HG02885 (cell line): ENCODE data around the gene RNF114.
A peak's percentile ranks its signal among the peaks of the same experiment; 100 is the strongest.
"Not testable (repeated sequence)": the region's sequence is repeated elsewhere in the genome, so short reads cannot be mapped to it uniquely, and the experiment has no call there.

Source experiments
- ATAC-seq: cut with Tn5 transposase; IDR thresholded peaks from one replicate; pipeline ENCODE4 v1.9.1; 2021; ENCODE audit warnings: mild to moderate bottlenecking; ENCODE audit not compliant: unreplicated experiment, poor library complexity

The RNF114 gene, protein sequence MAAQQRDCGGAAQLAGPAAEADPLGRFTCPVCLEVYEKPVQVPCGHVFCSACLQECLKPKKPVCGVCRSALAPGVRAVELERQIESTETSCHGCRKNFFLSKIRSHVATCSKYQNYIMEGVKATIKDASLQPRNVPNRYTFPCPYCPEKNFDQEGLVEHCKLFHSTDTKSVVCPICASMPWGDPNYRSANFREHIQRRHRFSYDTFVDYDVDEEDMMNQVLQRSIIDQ

DNA sequence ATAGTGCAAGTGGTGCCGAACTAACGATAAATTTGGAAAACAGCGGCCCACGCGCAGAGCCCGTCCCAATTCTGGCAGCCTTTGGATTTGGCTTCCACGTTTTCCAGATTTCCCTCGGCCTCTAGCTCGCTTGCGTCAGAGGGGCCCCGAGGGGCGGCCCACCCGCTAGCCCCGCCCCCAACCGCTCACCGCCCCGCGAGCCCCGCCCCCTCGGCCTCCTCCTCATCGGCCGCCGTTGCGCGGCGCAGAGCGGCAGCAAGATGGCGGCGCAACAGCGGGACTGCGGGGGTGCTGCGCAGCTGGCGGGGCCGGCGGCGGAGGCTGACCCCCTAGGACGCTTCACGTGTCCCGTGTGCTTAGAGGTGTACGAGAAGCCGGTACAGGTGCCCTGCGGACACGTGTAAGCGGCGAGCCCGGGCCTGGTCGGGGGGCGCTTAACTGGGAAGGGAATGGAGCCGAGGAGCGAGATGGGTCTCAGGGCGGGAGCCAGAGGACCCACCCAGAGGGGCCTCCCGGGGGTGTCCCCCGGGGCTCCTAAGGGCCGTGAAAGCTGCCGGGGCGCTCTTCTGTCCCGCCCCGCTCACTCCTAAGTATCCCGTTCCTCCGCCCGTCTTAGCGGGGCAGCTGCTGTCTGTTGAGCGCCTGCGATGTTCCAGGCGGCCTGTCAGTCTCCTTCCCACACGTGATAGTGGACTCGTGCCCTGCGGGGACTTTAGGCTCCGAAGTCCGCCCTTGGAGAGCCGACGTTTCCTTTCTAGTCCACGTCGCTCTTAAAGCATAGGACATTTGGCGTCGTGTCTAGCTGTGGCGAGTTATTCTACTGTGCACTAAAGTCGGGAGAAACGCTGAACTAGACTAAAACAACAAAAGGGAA is at the start of gene RNF114:
Gene RNF114, plus strand, starts transcription at position 245 of the 874 bp plus-strand sequence. Its CDS starts 16 bp downstream, at position 261.
- peak; percentile 77 for ATAC-seq

DNA sequence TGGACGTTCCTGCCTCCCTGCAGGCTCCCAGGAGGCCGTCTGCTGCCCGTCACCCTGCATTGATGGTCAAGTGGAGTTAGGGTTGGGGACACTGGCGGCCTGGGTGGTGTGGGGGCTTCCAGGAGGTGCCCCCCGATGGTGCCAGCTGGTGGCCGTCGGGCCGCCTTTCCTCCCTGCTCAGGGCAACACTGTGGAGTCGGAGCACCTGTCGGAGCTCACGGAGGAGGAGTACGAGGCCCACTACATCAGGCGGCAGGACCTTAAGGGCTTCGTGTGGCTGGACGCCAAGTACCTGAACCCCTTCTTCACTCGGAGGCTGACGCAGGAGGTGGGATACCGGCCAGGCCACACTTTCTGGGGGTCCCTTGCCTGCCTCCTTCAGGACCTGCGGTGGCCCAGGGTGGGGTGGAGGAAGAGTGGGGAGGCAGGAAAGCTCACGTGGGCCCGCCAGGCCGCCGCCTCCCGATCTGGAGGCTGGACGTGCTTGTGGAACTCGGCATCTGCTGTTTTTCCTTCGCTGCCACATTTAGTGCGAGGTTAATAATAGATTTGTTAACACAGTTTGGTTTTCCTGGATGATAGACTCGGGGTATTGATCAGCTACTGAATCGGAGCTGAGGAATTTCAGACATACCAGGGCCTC is 49.5 kb upstream of the RNF114 start:
- ATAC-seq, result no peak

DNA sequence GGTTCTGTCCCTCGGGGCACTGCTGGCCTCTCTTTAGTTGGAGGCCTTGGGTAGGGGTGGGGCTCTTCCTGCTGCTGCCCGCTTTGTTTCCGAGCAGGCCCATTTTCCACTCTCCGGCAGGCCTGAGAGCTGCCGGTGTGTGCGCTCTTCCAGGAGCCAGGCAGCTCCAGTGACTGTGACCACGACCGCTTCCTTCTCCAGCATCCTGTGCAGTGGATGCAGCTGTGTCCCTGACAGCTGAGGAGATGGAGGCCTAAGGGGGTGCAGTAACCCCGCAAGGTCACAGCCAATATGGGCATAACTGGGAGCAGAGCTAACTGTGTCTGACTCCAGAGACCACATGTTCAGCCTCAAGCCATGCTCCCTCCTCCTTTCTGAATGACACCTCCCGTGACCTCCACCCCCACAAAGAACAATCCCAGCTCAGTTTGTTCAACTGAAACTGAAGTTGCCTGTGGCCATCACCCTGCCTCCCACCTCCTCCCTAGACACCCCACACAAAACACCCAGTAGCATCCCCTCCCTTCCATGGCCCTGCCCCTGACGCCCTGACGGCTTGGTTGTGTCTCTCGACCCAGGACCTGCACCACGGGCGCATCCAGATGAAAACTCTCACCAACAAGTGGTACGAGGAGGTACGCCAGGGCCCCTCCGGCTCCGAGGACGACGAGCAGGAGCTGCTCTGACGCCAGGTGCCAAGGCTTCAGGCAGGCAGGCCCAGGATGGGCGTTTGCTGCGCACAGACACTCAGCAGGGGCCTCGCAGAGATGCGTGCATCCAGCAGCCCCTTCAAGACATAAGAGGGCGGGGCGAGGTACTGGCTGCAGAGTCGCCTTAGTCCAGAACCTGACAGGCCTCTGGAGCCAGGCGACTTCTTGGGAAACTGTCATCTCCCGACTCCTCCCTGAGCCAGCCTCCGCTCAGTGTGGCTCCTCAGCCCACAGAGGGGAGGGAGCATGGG is 48.7 kb upstream of the RNF114 start:
- ATAC-seq, result no peak

DNA sequence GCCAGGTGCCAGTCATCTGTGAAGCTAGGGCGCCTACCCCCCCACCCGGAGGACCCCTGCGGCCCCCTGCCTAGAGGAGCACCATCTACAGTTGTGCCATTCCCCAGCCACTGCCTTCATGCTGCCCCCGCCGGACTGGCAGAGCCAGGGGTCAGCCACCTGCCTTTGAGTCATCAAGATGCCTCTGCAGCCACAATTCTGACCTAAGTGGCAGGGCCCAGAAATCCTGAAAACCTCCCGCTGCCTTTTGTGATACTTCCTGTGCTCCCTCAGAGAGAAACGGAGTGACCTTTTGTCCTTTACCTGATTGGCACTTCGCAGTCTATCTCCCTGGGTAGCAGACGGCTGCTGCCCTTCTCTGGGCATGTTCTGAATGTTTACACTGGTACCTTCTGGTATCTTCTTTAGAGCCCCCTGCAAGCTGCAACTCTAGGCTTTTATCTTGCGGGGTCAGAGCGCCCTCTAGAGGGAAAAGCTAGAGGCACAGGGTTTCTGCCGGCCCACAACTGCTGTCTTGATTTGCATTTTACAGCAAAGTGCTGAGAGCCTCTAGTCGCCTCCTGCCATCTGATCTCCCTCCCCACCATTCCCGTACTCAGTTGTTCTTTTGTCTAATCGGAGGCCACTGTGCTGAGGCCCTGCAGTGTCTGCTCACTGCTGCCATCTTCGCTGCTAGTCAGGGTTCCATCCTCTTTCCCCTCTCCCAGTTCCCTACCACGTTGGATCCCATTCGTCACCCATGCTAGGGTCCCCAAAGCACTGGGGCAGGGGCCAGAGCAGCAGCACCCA is 47.8 kb upstream of the RNF114 start:
- no peak for ATAC-seq

DNA sequence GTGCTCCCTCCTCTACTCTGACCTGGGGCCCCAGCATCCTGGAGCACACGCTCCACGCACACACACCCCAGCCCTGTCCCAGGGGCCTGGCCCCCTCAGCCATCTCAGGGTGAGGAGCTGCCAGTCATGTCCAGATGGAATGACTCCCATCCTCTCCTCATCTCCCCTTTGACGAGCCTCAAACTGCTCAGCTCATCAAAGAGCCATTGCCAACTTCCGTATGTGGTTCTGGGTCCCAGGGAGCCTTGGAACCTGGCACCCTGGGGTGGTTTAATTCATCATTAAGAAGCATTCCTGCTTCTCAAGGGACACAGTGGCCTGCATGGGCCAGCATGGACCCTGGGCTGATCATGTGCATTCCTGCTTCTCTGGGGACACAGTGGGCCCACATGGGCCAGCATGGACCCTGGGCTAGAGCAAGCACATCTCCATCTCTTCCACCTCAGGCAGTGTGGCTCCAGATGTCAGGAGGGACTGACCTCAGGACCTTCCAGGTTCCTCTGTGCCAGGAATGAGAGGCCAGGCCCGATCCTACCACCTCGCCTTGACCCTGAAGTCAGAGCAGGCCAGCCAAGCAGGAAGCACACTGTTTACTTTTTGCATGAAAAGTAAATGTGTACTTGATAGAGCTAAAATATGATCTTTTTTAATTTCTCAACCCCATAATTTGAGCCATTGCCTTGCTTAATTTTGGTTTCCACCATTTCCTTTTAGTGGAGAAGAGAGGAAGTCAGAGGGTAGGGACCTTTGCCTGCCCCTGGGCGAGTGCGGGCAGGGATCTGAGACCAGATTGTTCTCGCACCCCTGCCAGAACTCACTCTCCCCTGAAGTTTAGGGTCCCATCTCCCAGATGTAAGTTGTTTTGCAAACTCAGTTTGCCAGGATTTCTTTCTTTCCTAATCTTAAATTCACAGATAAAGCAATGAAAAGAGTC is 46.9 kb upstream of the RNF114 start:
- ATAC-seq, result no peak

DNA sequence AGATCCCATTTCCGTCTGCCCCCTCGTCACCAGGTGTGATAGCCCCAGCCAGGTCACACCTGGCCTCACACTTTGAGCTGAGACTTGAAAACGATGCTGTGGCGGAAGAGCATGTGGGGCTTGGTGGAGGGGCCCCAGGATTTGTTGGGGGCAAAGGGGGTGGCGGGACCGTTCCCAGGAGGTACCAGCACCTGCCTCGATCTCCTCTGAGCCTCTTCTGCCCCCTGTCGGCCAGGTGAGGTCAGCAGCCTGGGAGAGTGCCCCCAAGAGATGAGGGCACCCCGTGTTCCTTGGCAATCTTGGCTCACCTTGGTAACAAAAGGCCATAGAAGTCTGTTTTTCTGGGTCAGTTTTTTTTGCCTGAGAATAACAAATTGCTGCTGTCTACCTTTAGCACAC is 46.3 kb upstream of the RNF114 start:
- no peak for ATAC-seq

DNA sequence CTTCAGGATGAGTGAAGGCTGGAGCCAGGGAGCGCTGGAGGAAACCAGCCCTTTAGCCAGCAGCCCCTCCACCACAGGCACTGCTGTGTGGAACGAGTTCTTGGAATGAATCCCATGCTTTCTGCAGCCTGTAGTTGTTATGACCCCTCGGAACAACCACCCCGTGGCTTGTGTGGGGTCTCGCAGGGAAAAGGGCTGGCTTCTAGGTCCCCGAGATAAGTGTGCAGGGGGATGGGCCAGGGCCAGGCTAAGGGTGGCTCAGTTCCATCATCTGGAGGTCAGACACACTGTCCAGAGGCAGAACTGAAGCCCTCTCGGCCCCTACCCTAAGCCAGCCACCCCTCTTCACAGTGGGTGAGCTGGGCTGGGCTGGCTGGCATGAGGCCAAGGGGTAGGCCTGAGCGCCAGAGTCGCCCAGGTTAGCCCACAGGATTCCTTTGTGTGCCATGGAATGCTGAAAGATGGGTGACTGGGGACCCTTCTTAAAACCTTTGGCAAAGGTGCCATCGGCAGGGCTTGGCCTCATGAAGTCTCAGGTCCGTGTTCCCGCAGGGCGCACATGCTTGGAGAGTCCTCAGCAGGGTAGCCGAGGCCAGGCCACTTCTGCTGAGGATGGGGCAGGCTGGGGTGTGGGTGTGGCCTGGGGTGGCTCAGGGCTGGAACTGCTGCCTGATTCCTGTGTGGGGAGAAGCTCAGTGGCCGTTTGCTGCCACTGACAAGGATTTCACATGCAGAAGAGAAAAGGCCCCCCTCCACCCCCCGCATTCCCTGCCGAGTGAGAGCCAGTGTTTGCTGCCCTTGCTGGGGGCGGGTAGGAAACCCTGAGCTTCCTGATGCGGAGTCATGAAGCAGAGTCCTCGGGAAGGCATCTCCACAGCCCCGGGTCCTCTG is 45.5 kb upstream of the RNF114 start:
- ATAC-seq, result no peak

DNA sequence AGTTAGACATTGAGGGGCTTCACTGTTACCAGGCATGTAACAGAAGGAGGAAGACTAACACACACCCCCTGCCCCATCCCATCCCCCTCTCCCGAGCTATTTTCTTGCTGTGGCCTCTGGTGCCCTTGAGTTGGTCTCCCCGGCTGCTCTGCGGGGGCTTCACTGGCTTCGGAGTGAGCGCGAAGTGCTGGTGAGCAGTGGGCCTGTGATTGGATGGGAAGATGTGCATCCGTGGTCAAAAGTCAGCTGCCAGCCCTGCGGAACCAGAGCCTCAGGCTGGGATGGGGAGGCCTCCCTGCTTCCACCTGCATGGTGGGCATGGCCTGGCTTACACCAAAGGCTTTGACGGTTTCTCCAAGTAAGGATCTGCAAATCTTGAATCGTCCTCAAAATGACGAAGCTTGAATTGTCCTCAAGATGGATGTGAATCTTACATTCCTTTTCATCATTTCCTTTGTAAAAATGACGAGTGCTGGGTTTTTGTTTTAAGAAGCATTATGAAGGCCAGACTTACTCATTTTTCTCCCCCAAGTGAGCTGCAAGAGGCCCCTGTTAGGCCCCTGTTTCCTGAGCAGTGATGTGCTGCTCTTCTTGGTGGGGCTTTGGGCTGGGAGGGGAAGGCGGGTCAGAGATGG is 44.6 kb upstream of the RNF114 start:
- no peak for ATAC-seq

DNA sequence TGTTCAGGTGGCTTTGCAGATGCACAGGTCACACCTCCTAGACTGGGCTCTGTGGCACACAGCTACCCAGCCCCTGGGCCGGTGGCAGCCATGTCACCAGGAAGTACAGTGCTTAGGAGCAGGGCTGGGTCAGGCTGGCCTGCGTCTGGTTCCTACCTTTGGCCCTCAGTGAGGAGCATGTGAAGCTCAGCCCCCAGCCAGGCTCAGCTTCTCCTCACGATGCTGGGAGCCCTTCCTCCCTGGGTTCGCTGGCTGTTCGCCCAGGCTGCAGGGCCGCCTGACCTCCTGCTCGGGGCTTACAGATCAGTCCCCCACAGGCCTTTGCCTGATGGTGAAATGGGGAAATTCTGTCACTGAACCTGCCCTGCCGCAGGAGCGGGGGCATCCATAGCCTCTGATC is 43.9 kb upstream of the RNF114 start:
- no peak for ATAC-seq

DNA sequence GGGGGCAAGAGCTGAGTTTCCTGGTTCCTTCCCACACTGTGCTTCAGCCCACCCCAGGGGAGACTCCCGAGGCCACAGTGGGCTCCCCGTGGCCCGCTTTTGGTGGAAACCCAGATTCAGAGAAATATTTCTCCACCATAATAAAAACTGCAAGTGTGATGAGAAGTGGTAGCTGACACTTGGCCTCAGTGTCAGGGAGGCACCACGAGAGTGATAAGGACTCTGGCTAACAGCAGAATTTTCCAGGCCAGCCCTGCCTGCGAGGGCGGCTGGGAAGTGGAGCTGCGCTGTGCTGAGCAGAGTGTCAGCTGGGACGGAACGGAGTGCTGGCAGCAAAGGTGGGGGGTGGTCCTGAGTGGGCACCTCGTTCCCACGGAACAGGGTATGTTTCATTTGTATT is 43.4 kb upstream of the RNF114 start:
- ATAC-seq, result no peak

DNA sequence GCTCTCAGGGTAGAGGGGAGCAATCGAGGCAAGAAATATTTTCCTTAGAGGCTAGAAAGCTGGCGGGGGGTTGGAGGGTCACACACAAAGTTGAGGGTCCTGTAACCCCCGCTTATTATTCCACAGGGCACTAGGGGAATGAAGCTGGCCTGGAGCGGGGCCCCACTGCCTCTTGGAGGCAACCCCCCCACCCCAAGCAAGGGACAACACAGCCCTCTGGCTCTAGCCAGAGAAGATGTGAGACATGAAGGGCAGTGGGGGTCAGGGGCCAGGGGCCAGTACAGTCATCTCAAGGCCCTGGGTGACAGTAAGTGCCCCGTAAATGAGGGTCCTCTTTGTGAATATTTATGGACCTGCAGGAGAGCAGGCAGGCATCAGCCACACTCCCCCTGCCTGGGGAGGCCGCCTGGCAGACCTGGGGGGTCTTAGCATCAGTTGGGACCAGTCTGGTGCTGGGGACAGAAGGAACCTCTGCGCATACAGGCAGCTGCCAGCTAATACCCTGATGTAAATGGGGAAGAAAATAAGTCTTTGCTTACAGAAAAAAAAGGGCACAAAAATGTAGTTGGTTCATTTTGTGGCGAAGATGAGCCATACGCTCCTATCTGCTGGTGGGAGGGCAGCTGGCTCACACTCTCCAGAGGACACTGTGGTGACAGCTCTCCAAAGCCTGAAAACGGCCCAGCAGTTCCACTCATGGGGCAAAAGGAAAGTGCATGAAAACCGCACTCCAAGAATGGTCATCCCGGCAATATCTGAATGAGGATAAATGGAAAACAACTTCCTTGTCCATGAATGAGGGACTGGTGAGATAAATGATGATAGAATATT is 42.7 kb upstream of the RNF114 start:
- no peak for ATAC-seq

DNA sequence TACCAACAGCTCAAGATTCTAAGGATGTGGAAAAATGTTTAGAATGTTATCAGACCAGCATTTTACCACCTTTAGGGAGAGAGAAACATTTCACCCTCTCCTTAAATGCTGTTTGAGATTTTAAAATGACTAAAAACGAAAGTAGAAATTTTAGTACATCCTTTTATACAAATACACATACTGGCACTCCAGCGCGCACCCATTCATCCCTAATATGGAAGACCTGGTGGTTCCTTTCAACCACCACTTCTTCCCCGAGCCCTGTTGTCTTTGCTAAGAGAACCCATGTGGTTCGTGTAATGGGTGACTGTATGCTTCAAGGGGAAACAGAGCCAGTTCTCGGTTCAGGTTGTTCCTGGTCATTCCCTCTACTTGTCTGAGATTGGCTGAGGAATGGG is 42.1 kb upstream of the RNF114 start:
- ATAC-seq, result no peak

DNA sequence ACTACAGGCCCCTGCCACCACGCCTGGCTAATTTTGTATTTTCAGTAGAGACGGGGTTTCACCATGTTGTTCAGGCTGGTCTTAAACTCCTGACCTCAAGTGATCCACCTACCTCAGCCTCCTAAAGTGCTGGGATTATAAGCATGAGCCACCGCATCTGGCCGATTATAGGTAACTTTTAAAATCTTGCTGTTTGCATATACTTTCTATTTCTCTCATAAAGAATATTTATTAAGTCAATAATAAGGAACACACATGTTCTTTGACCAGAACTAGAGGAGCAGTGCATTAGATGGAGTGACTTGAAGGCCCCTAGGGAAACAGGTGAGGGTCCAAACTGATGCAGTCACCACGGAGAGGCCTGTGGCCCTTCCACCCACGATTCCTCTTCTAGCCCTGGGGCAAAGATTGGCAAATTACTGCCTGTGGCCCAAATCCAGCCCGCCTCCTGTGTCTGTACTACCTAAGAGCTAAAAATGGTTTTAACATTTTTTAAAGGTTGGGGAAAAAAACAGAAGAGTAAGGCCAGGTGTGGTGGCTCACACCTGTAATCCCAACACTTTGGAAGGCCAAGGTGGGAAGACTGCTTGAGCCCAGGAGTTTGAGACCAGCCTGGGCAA is 40.6 kb upstream of the RNF114 start:
- ATAC-seq, result not testable (repeated sequence)

DNA sequence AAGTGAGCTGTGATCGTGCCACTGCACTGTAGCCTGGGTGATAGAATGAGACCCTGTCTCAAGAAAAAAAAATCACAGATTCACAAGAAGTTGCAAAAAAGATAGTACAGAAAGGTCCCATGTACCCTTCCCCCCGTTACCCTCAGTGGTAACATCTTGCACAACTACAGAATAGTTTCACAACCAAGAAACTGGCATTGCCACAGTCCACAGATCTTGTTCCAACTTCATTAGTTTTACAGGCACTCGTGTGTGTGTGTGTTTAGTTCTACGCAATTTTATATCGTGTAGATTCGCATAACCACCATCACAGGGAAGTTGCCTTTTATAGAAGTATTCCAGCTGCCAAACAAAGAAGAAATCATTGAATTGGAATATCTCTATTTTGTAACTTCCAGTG is 40.0 kb upstream of the RNF114 start:
- no peak for ATAC-seq

DNA sequence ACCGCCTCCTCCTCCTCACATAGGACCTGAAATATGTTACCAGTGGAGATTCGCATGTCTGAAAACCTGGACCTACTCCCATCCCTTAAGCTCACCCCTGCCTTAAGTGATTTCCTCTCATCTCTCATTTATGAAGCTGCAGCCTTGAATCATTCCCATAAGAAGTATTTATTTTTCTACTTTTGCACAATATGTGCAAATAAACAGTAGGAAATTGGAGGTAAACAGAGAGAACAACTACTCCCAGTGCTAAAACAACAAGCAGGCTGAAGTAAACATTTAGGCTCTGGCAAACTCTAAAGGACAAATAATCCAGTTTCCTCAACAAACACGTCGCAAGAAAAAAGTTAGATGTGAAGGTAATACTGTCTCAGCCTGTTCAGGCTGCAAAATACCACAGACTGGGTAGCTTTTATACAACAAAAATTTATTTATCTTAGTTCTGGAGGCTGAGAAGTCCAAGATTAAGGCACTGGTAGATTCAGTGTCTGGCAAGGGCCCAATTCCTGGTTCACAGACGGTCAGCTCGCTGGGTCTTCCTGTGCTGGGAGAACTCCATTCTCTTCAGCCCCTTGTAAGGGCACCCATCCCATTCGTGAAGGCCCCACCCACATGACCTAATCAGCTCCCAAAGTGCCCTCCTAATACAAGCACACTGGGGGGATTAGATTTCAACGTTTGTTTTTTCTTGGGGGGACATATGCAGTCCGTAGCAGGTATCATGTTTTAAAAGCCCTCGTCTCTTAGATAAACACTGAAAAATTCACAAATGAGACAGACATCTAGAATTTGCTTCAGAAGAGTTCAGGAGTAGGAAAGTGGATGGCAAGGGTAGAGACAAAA is 36.4 kb upstream of the RNF114 start:
- no peak for ATAC-seq
